Rectal smooth muscle tissue (tissue), 1 donor: ENCODE measurements around the gene LTBP3.
A peak's percentile ranks its signal among the peaks of the same experiment; 100 is the strongest.

ENCODE experiments used
- H3K27ac ChIP-seq: one replicate; pipeline ENCODE4 v1.7.0; 2013; ENCODE audit warnings: low read depth, low read length, inconsistent platforms
- H3K27me3 ChIP-seq: one replicate; pipeline ENCODE4 v1.7.0; 2013; ENCODE audit warnings: low read length; ENCODE audit not compliant: control insufficient read depth, insufficient read depth
- H3K36me3 ChIP-seq: one replicate; pipeline ENCODE4 v1.7.0; 2013; ENCODE audit warnings: low read length; ENCODE audit not compliant: control insufficient read depth, insufficient read depth
- H3K4me1 ChIP-seq: one replicate; pipeline ENCODE4 v1.7.0; 2013; ENCODE audit warnings: low read length; ENCODE audit not compliant: control insufficient read depth, insufficient read depth
- H3K4me3 ChIP-seq: one replicate; pipeline ENCODE4 v1.7.0; 2013; ENCODE audit warnings: low read length
- H3K9ac ChIP-seq: one replicate; pipeline ENCODE4 v1.7.0; 2013; ENCODE audit warnings: low read length

Gene LTBP3

DNA sequence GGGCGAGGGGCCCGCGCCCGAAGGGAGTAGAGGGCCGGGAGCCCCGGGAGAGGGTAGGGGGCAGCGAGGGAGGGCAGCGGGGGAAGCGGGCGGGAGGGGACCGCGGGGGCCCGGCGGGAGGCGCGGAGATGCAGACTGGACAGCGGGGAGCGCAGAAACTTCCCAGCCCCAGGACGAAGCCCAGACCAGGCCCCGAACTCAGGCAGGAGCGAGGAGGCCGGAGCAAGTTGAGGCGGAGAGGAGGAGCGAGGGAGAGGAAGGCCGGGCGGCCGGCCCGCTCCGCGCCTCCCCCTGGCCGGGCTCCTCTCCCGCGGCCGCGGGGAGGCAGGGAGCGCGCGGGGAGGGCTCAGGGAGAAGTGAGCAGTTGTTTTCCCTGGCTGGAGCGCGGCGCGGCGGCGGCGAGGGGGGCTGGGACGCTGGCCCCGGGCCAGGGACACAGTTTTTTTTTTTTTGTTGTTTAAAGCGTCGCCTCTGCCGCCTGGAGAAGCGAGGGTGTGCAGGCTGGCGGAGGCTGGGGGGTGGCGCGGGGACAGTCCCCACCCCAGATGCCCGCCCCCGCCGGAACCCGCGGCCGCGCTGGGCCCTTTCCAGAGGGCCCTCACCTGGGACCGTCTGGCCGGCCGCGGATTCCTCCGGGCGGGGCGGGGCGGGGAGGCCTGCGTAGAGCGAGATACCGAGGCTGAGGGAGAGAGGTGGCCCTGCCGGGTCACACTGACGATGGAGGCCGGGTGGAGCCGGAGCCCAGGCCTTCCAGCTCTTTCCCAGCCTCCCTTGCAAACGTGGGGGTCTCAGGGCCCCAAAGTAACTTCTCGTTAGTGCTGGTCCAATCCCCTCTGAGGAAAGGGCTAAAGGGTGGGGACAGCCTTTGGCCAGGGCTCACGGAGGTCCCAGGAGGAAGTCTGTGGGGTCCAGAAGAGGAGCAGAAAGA lies at the start of gene LTBP3:
LTBP3 (minus strand) TSS at position 358 of the 928 bp plus-strand sequence. CDS start 400 bp downstream, outside the sequence.
- no peaks in the 10 kb centered on the region for H3K27me3 ChIP-seq
- H3K36me3 ChIP-seq: no peaks in the 10 kb centered on the region
- peak within 1 kb of the TSS; percentile 71 for H3K4me3 ChIP-seq
- peak within 1 kb of the TSS; percentile 58 for H3K9ac ChIP-seq
- peak within 1 kb of the TSS; percentile 97 for H3K27ac ChIP-seq
- peaks cover 28% of the 10 kb centered on the region for H3K4me1 ChIP-seq

DNA sequence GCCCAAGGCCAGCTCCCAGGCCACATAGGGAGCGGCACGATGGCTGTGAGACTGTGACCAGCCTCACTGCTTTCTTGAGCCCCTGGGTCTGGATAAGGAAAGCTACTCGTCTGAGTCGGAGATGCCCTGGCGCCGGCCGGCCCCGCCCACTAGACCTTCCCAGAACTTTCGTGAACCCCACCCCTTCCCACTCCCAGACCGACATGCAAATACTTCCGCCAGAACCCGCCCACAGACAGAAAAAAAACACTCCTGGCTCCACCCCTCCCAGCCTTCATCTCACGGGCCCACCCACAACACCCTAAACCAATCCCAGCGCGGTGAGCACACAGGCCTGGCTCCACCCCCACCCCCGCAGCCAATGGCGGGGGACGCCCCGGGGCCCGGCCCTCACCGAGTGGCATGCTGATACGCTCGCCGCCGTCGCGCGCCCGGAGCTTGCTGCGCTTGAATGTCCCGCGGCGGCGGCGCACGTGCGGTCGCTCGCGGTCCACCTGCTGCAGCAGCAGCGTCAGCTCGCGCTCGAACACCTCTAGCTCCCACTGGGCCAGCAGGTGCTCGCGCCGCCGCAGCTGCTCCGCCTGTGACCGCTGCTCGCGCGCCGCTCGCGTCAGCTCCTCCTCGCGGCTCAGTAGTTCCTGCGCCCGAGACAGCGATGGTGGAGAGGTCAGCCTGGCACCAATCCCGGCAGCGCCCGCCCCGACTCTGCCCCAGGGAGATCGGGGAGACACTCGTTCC lies 48.9 kb upstream of the LTBP3 start:
- Histone ChIP-seq H3K27me3 (no peaks in the 10 kb centered on the region), H3K36me3 (peaks cover 29% of the 10 kb centered on the region), H3K9ac (no peak overlapping the region), H3K4me1 (peaks cover 6% of the 10 kb centered on the region), H3K4me3 (peak overlapping the region; percentile 51), H3K27ac (peak overlapping the region; percentile 70)

DNA sequence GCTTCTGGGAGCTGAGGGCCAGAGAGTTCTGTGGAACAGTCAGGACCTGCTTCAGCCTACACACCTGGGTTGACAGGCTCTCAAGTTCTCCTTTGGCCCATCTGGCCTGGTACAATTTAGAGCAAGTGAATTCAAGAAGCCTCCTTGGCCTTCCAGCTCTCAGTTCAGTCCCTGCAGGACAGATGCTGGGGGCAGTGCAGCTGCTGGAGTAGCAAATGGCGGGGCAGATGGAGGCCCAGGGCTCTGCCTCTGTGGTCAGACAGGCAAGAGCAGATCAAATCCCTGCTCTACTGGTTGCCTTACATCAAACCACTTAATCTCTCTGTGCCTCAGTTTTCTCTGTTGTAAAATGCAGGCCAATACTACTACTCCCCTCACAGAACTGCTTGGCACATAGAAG lies 46.1 kb upstream of the LTBP3 start:
- H3K9ac ChIP-seq: no peak overlapping the region
- no peak overlapping the region for H3K27ac ChIP-seq
- H3K4me1 ChIP-seq: peaks cover 6% of the 10 kb centered on the region
- H3K36me3 ChIP-seq: peaks cover 29% of the 10 kb centered on the region
- H3K27me3 ChIP-seq: no peaks in the 10 kb centered on the region
- H3K4me3 ChIP-seq: no peak overlapping the region

DNA sequence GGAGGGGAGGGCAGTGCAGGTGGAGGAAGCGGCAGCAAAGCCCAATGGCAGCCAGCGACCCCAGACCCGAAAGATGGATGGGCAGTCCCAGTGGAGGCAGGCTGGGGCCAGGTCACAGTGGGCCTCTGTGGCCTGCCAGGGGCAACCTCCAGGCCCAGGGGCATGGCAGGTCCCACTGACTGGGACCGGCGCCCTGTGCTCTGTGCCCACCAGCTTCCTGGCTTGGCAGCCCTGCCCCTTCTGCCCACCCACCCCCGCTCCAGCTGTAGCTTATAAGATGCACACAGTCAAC lies 41.7 kb upstream of the LTBP3 start:
- Histone ChIP-seq H3K27me3 (no peaks in the 10 kb centered on the region), H3K4me3 (no peak overlapping the region), H3K9ac (no peak overlapping the region), H3K27ac (no peak overlapping the region), H3K4me1 (no peaks in the 10 kb centered on the region), H3K36me3 (peaks cover 30% of the 10 kb centered on the region)

DNA sequence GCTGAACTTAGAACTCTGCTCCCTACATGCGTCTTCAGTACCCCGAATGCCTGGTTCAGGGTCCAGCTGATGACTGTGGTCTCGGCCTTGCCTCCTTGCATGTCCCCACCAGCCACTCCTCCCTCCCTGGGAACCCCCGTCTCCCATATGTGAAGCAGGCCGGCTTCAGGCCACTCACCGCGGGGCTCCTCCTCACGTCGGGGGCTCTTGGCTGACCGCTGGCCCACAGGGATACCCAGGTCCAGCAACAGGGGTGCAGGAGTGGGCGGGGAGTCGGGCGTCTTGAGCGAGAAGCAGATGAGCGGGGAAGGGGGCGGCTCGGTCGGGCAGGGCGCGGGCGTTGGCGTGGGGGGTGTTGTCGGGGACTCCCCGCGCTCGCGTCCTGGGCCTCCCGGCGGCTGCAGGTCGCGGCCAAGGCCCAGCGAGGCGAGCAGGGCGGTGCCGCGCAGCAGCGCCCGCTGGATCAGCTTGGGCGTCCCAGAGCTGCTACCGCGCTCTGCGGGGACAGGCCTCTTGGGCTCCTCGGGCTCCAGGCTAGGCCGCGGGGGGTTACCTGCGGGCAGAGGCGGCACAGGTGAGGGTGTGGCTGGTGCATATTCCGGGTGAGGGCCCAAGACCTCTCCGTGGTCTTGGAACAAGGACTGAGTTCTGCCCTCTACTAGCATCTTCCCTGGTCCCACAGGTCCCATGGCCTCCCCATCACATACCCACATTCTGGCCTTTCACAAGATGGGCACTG lies 41.2 kb upstream of the LTBP3 start:
- Histone ChIP-seq H3K4me3 (no peak overlapping the region), H3K27ac (no peak overlapping the region), H3K27me3 (no peaks in the 10 kb centered on the region), H3K4me1 (no peaks in the 10 kb centered on the region), H3K9ac (no peak overlapping the region), H3K36me3 (peaks cover 25% of the 10 kb centered on the region)

DNA sequence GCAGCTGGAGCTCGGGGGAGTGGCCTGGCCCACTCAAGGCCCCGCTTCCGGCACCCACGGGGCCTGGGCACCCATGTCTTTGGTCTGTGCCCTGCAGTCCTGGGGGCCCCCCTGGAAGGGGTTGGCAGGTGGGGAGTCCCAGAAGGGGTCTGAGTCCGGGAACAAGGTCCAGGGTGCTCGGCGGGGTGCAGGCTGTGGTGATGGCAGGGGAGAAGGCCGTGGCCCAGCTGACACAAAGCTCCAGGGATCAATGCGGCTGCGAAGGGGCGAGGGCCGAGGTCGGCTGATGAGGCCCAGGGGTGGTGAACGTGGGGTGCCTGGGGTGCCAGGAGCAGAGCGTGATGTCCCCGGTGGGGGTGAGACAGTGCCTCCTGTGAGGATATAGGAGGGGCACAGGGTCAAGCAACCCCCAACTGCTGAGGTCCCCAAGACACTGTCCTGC lies 40.1 kb upstream of the LTBP3 start:
- Histone ChIP-seq H3K4me1 (peaks cover 5% of the 10 kb centered on the region), H3K36me3 (peaks cover 18% of the 10 kb centered on the region), H3K27me3 (no peaks in the 10 kb centered on the region), H3K27ac (no peak overlapping the region), H3K4me3 (no peak overlapping the region), H3K9ac (no peak overlapping the region)

DNA sequence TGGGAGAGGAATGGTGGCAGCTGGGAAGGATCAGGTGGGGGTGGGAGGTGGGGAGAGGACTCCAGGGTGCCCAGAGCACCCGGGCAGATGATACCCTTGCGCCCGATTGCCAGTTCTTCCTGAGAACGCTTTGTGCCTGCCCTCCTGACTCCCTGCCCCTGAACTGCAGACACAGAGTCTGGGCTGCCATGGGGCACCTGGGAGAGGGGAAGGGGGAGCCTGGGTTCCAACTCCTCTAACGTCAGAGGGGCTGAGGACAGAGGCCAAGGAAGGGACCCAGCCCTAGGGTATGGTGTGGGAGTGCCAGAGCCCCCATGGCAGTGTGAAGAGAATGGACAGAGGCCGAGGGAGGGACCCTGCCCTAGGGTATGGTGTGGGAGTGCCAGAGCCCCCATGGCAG lies 38.4 kb upstream of the LTBP3 start:
- Histone ChIP-seq H3K9ac (no peak overlapping the region), H3K27me3 (no peaks in the 10 kb centered on the region), H3K4me1 (peaks cover 8% of the 10 kb centered on the region), H3K27ac (no peak overlapping the region), H3K36me3 (peaks cover 20% of the 10 kb centered on the region), H3K4me3 (no peak overlapping the region)

DNA sequence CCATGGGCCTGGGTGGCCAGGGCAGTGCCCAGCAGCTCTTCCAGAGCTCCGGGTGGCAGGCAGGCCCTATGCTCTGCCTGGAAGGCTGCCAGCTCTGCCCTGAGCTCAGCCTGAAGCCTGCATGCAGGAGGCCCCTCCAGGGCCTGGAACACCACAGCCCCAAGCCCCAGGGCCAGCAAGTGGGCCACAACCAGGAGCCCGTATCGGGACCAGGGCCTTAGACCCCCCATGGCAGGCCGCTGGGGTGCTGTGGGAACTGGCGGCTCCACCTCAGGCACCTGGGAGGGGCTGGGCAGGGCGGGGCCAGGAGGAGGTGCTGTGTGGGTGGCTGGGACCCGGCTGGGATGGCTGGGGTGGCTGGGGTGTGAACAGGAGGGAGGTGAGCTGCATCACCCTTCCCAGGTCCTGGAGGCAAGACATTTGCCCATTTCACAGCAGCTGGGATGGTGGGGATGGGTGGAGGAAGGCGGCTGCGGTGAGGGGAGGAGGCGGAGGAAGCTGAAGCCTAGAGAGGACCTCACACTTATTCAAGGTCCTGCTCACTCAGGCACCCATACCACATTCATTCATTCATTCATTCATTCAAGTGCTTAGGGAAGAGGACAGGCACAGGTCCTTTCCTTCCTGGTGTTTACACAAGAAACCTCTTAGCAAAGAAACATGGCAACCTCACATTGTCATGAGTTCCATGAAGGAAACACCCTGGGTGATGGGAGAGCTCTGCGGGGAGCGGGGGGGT lies 37.6 kb upstream of the LTBP3 start, which contains the start of gene KCNK7:
KCNK7 (minus strand) TSS at position 258 of the 739 bp plus-strand sequence; CDS start at position 230, 28 bp downstream.
- Histone ChIP-seq H3K27me3 (no peaks in the 10 kb centered on the region), H3K4me3 (no peak within 1 kb of the TSS), H3K27ac (peak within 1 kb of the TSS; percentile 7), H3K4me1 (peaks cover 8% of the 10 kb centered on the region), H3K9ac (no peak within 1 kb of the TSS), H3K36me3 (peaks cover 20% of the 10 kb centered on the region)

DNA sequence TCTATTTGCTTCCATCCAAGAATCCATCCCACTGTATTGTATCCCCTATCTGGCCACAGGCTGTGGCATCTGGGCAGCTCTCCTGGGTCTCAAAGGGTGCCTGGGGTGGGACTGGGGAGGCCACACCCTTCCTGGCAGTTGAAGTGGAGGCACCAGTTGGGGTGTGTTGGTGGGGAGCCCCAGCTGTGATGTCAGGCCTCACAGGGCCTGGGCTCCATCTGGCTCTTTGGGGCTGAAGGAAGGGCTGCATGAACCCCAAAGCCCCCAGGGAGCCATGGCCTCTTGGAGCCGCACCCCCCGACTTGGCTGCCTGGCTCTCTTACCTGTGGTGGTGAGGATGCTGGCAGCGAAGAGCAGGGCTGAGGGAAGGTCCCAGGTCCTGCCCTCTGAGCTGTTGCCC lies 37.0 kb upstream of the LTBP3 start:
- H3K4me1 ChIP-seq: peaks cover 8% of the 10 kb centered on the region
- peaks cover 20% of the 10 kb centered on the region for H3K36me3 ChIP-seq
- no peak overlapping the region for H3K9ac ChIP-seq
- no peak overlapping the region for H3K4me3 ChIP-seq
- H3K27ac ChIP-seq: peak overlapping the region; percentile 7
- no peaks in the 10 kb centered on the region for H3K27me3 ChIP-seq

DNA sequence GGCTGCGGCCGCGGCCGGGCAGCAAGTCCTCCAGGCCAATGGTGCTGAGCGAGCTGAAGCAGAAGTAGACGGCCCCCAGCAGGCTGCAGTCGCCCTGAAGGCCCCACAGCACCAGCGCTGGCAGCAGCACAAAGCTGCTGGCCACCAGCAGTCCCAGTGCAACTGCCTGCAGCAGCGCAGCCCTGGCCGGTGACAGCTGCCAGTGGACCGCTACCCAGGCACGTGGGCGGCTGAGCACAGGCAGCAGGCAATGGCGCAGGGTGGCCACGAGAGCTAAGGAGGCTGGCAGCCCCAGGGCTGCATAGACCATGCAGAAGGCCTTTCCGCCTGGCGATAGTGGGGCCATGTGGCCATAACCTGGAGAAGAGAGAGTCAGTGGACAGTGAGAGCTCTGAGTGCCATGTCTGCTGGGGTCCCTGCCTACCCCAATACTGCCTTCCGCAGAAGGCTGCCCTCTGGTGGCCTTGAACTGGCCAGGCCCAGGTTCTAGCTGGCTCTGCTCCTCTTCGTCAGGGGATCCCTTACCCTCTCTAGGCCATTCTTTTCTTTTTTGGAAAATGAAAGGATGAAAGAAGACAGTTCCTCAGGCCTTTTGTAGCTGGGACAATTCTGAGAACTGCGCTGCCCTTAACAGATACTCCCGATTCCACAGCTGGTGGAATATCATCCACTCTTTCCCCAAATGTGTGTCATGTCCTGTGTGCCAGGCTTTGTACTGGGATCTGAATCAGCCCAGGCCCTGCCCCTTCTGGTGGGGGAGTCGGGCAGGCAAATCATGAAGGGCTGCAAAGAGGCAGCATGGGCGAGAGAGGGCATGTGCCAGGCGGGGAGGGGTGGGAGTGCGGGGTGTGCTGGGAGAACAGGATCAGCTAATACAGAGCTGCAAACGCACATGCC lies 35.6 kb upstream of the LTBP3 start:
- Histone ChIP-seq H3K36me3 (peaks cover 21% of the 10 kb centered on the region), H3K27me3 (no peaks in the 10 kb centered on the region), H3K4me3 (no peak overlapping the region), H3K27ac (peak overlapping the region; percentile 61), H3K4me1 (peaks cover 8% of the 10 kb centered on the region), H3K9ac (no peak overlapping the region)

DNA sequence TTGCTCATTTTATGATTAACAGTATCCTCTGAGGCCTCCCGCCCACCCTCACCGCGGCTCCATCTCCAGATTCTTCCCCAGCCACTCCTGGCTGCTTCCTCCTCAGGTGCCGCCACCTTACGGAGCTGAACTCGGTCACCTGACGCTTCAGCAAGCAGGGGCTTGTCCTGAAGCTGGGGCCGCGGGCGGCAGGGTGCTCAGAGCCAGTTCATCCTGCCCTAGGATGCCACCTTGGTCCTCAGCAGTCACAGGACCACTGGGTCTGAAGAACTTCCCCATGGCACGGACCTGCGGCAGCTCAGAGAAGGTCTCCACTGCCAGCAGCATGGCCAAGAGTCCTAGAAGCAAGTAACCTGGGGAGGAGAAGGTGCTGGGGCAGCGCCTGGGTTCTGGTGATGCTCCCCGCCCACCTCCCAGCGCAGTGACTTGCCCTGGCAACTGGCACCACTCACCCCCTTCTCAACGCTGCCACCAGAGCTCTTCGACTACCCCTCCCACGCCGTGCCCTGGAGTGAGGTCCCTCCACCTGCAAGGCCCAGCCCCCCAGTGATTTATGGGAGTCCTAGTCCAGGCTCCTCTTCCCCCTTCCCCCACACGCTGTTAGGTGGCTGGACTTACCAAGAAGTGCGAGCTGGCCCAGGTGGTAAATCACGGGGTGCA lies 34.8 kb upstream of the LTBP3 start:
- peaks cover 14% of the 10 kb centered on the region for H3K36me3 ChIP-seq
- no peak overlapping the region for H3K9ac ChIP-seq
- H3K27me3 ChIP-seq: no peaks in the 10 kb centered on the region
- peak overlapping the region; percentile 16 for H3K27ac ChIP-seq
- peak overlapping the region; percentile 8 for H3K4me3 ChIP-seq
- peaks cover 14% of the 10 kb centered on the region for H3K4me1 ChIP-seq
